Measurements from ENCODE around the gene SELL.
"Not testable (repeated sequence)": the region's sequence is repeated elsewhere in the genome, so short reads cannot be mapped to it uniquely, and the experiment has no call there.

- TF ChIP-seq, protein P1, sequence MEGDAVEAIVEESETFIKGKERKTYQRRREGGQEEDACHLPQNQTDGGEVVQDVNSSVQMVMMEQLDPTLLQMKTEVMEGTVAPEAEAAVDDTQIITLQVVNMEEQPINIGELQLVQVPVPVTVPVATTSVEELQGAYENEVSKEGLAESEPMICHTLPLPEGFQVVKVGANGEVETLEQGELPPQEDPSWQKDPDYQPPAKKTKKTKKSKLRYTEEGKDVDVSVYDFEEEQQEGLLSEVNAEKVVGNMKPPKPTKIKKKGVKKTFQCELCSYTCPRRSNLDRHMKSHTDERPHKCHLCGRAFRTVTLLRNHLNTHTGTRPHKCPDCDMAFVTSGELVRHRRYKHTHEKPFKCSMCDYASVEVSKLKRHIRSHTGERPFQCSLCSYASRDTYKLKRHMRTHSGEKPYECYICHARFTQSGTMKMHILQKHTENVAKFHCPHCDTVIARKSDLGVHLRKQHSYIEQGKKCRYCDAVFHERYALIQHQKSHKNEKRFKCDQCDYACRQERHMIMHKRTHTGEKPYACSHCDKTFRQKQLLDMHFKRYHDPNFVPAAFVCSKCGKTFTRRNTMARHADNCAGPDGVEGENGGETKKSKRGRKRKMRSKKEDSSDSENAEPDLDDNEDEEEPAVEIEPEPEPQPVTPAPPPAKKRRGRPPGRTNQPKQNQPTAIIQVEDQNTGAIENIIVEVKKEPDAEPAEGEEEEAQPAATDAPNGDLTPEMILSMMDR (IDR thresholded peaks at IDR 0.05): not testable (repeated sequence)
- not testable (repeated sequence) for TF ChIP-seq POLR2A (IDR thresholded peaks at IDR 0.05)
Measured at GRCh38 chr1:169688377-169688776, 23.0 kb downstream of the SELL start.

All from heart left ventricle (tissue), 13 donors.